ENCODE results near the gene SLC7A8.

DNA sequence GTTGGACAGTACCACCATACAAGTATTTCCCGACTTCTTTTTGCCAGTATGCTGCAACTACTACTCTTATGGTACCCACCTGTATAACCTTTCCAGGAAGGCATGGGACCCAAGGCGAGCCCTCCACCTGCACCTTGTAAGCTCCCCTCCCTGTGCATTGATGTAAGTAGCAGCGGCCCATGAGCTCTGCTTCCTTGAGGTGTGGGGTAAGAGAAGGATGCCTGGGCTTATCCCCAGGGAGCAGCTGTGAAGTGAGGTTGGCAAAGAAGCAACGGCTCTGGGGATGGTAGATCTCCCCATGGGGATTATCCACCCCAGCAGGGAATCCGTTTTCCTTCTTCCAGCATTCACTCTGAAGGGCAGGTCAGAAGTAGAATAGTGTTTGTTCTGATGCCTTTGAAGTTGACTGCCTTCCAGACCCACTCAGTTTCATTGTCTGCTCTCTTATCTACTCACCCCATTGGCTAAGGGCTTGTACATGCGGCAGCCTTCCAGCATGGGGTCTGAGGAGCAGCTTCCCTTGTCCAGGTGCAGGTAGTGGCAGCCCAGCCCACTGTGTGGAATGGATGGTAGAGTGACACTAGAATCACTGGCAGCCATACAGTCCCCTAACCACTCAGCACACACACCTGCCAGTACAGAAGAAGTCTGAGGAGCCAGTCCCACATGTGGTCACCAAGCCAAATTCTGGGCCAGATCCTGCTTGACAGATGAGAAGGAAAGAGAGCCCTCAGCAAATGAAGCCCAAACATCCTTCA lies 82.1 kb downstream of the SLC7A8 start:
- TF ChIP-seq TAF1 (IDR thresholded peaks at IDR 0.05; ENCODE audit: low read depth) (no peak), EP300 (IDR thresholded peaks at IDR 0.05; ENCODE audit: borderline replicate concordance) (no peak), RAD21 (IDR thresholded peaks at IDR 0.05; ENCODE audit: low read depth) (no peak), FOXM1 (IDR thresholded peaks at IDR 0.05; ENCODE audit: borderline replicate concordance, low read depth) (no peak), CREB1 (IDR thresholded peaks at IDR 0.05; ENCODE audit: low read depth) (no peak), CEBPB (IDR thresholded peaks at IDR 0.05) (no peak), TCF12 (IDR thresholded peaks at IDR 0.05; ENCODE audit: low read depth) (no peak), ZBTB7A (IDR thresholded peaks at IDR 0.05; ENCODE audit: low read depth) (no peak)
- TF ChIP-seq, protein P1, sequence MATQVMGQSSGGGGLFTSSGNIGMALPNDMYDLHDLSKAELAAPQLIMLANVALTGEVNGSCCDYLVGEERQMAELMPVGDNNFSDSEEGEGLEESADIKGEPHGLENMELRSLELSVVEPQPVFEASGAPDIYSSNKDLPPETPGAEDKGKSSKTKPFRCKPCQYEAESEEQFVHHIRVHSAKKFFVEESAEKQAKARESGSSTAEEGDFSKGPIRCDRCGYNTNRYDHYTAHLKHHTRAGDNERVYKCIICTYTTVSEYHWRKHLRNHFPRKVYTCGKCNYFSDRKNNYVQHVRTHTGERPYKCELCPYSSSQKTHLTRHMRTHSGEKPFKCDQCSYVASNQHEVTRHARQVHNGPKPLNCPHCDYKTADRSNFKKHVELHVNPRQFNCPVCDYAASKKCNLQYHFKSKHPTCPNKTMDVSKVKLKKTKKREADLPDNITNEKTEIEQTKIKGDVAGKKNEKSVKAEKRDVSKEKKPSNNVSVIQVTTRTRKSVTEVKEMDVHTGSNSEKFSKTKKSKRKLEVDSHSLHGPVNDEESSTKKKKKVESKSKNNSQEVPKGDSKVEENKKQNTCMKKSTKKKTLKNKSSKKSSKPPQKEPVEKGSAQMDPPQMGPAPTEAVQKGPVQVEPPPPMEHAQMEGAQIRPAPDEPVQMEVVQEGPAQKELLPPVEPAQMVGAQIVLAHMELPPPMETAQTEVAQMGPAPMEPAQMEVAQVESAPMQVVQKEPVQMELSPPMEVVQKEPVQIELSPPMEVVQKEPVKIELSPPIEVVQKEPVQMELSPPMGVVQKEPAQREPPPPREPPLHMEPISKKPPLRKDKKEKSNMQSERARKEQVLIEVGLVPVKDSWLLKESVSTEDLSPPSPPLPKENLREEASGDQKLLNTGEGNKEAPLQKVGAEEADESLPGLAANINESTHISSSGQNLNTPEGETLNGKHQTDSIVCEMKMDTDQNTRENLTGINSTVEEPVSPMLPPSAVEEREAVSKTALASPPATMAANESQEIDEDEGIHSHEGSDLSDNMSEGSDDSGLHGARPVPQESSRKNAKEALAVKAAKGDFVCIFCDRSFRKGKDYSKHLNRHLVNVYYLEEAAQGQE (IDR thresholded peaks at IDR 0.05; ENCODE audit: low read depth): no peak
- TF ChIP-seq, protein P2, sequence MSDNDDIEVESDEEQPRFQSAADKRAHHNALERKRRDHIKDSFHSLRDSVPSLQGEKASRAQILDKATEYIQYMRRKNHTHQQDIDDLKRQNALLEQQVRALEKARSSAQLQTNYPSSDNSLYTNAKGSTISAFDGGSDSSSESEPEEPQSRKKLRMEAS (IDR thresholded peaks at IDR 0.05): no peak

All from Ishikawa (cell line).